Measurements from ENCODE around the gene SYN1.

- TF ChIP-seq POLR2AphosphoS5 (IDR thresholded peaks at IDR 0.05): no peak
- no peak for TF ChIP-seq EP300 (IDR thresholded peaks at IDR 0.05; ENCODE audit: low read depth)
- no peak for TF ChIP-seq CTCF (IDR thresholded peaks at IDR 0.05)
- TF ChIP-seq POLR2A (IDR thresholded peaks at IDR 0.05): no peak
These were observed 46.8 kb downstream of the SYN1 start for GRCh38 chrX:47572773-47573340.
